ENCODE data around the gene LY86.
A peak's percentile ranks its signal among the peaks of the same experiment; 100 is the strongest.

LY86 gene

GRCh38 chr6:6570929-6571671, 17.4 kb upstream of the LY86 start:
- no peak for DNase-seq

DNA sequence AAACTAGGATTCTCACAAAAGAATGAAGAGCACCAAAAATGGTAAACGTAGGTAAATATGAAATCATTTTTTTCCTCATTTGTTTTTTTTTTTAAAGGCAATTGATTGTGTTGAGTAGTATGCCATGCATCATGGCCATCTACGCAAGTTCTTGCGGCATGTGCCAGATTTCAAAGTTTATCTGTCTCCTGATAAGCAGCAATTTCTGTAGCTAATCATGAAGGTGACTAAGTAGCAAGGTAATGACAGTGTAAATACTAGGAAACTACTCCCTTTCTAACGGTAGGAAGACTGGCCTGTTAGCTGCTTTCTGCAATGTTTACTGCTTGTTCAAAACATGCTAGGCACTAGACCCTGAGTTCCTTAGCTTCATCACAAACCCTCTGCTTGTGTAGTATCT, 13.4 kb upstream of the LY86 start:
- DNase-seq, result no peak

DNA sequence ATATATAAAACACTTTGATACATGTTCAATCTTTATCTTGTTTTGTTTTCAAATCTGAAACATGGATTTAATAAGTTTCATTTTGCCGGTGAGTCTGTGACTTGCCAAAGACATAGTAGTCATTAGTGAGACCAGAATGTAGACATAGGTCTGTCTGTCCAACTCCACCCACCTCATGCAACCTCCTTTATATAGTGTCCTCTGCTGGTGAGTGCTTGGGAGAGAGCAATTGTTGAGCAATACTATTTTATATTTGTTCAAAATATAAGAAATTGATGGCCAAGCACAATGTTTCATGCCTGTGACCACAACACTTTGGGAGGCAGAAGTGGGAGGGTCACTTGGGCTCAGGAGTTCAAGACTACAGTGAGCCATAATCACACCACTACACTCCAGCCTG, 10.8 kb upstream of the LY86 start:
- no peak for DNase-seq

- DNase-seq, result no peak
Measured at GRCh38 chr6:6579281-6579680, 9.2 kb upstream of the LY86 start.

- no peak for DNase-seq
Measured at GRCh38 chr6:6580225-6580856, 8.2 kb upstream of the LY86 start.

GRCh38 chr6:6581054-6581453, 7.5 kb upstream of the LY86 start:
- peak; percentile 25 for DNase-seq

DNA sequence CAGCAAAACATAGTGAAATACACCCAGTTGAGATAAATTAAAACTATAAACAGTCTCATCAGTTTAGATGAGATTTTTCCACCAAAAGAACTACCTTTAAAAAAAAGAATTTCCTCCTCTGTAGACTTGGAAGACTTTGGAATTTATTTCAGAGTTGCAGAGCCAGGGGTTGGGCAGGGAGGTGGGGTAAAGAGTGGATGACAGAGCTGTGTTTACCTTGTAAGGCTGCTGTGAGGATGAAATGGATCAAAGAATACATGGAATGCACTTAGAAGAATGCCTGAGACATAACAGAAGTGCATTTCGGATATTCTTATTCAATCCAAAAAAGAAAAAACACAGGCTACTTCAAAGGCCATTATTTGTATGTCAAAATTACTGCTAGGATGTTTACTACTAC, 6.4 kb upstream of the LY86 start:
- no peak for DNase-seq

DNA sequence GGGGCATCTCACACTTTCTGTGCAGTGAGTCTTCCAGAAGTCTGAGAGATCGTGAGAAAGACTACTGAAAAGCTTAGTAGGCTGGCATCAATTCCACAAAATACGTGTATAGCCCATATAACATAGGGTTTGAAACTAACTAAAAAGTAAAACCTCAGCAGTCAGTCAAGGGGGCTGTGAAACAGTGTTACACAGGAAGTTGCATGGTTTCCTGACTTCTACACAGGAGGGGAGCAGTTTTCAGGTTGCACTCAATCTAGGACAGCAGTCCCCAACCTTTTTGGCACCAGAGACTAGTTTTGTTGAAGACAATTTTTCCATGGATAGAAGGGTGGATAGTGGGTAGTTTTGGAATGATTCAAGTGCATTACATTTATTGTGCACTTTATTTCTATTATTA, 4.7 kb upstream of the LY86 start:
- peak; percentile 19 for DNase-seq

DNA sequence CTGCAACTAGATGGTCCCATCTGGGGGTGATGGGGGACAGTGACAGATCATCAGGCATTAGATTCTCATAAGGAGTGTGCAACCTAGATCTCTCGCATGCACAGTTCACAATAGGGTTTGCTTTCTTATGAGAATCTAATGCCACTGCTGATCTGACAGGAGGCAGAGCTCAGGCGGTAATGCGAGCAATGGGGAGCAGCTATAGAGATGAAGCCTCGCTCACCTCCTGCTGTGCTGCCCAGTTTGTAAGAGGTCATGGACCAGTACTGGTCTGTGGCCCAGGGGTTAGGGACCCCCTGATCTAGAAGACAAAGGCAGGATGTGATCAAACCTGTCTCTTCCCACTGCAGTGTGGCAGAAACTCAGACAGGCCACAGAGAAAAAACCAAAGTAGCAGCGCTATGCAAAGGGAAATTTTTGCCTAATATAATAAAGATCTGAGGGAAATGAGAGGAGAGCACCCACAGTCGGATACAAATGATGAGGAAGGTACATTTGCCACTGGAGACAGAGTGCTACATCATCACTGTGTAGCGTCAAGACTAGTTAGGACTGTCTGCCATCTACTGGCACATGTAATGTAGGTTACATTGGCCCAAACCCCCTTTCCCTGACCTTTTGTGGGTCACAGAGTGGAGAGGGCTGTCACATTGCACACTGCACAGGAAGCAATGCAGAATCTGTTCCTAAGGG, 4.1 kb upstream of the LY86 start:
- DNase-seq, result no peak

- DNase-seq, result no peak
Measured at GRCh38 chr6:6585003-6585311, 3.6 kb upstream of the LY86 start.

DNA sequence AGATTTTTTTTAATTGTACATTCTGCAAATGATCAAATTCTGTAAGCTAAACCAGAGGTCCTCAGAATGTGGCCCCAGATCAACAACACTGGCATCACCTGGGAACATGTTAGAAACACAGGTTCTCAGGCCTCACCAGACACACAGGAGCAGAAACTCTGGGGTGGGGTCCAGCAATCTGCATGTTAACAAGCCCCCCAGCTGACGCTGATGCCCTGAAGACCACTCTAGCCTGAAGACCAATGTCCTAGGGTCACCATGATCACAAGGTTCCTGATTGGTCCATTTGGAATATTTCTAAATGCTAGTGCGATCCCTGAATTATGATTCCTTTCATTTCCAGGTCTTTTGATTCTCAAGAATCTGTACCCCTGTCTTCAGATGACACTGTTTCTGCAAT, 2.4 kb upstream of the LY86 start:
- no peak for DNase-seq

- DNase-seq, result no peak
Measured at GRCh38 chr6:6586671-6587526, 1.6 kb upstream of the LY86 start.

DNA sequence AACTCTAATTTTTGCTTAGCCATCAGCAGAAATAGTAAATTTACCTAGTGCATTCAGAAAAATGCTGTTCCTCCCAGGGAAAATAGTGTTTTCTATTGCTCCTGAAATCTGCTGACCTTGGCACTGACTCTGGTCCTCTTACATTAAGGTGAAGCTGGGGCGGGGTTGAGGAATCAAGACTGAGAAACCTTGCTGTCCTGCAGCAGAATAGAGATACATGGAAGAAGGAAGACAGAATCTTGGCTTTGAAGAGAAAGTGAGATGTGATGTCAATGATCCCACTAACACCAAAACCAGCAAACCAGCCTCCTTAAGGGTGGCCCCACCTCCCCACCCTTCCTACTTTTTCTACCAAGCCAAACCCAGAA, 840 bp upstream of the LY86 start:
- no peak for DNase-seq

GRCh38 chr6:6588924-6589709, 597 bp downstream of the LY86 start:
- DNase-seq, result no peak

- no peak for DNase-seq
Measured at GRCh38 chr6:6590530-6590929, 2.0 kb downstream of the LY86 start.

DNA sequence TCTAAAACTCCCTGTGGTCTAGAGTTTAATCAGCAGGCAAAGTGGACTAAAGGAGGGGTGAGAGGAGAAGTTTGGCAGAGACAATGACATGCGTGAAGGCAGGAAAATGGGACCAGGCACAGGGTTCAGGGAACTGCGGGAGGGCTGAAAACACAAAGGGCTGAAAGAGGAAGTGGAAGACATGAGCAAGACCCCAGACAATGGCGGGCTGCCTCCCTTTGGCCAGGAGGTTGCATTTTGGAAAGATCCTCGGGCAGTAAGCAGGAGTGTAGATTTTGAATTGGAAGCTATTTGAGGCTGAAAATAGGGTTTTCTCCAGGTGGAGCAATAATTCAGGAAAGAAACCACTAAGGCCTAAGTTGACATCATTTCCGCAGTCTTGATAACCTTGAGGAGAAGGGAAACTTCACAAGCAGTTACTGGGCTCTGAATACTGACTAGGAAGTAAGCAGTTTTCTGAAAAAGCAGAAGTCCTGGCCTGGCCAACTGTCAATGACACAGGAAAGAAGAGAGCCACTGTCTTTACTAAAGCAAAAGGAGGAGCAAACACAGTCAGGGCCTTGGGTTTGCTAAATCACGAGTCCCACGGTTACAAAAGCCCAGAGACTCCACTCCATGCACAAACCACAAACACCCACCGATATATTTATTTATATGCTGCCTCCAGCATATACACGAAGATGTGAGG, 3.4 kb downstream of the LY86 start:
- no peak for DNase-seq

DNA sequence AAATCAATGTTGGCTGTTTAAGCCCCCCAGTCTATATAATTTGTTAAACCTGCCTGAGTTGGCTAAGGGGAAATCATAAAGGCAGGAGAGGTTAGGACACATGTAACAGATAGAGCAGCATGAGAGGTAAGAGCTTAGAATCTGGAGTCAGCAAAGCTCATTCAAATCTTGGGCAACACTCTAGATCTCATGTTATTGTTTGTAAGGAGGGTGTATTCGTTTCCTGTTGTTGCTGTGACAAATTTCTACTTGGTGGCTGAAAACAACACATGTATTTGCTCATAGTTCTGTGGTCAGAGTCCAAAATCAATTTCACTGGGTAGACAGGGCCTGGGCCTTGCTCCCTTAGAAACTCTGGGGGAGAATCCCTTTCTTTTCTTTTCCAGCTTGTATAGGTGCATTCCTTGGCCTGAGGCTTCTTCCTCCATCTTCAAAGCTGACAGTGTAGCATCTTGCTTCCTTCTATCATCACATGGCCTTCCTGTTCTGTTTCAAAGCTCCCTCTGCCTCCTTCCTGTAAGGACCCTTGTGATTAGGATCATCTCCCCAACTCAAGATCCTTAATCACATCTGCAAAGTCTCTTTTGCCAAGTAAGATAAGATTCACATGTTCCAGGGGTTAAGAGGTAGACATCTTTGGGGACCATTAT, 4.4 kb downstream of the LY86 start:
- no peak for DNase-seq

DNA sequence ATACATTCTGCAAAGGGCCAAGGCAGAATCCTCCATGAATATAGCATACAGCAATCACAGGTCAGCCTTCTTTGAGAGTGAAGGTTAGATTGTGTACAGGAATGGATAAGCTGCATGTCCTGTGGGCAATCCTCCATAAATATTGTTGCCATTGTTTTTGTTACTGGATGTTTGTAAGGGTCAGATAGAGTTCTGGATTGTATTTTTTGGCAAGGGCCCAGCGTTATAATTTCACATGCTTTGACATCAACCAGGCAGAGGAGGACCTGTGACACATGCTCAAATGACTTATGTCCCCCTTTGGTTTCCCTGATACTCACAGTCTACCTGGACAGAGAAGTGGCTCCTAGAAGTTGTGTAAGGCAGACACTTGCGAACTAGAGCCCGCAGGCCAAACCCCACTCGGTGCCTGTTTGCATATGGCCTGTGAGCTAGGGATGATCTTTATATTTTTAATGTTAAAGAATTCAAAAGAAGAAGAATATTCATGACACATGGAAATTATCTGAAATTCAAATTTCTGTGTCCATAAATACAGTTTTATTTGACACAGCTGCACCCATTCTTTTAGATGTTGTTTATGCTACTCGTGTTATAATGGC, 5.4 kb downstream of the LY86 start:
- DNase-seq, result no peak

- no peak for DNase-seq
Measured at GRCh38 chr6:6595025-6595424, 6.5 kb downstream of the LY86 start.

GRCh38 chr6:6595952-6596351, 7.4 kb downstream of the LY86 start:
- no peak for DNase-seq
